ENCODE data around the gene SYNDIG1. TPM values are rescaled to one million over a fixed set of nuclear protein-coding genes. Genes with fewer than 3 reads are reported as not detected.

SYNDIG1 gene
- total and polyA plus RNA-seq, 2 donors: 1.7 to 2.2 TPM

- Histone ChIP-seq H3K4me3 (ENCODE audit: low read depth, low read length) (no peak overlapping the region), H3K36me3 (ENCODE audit: insufficient read depth) (no peaks in the 10 kb centered on the region), H3K27ac (ENCODE audit: low read depth) (no peak overlapping the region), H3K4me1 (ENCODE audit: insufficient read depth) (no peaks in the 10 kb centered on the region)
- no peak for DNase-seq (ENCODE audit: extremely low spot score)
- 83% methylated on average over 16 of the region's 16 CpGs for WGBS
Observed at GRCh38 chr20:24702501-24703283, 233.3 kb downstream of the SYNDIG1 start.

DNA sequence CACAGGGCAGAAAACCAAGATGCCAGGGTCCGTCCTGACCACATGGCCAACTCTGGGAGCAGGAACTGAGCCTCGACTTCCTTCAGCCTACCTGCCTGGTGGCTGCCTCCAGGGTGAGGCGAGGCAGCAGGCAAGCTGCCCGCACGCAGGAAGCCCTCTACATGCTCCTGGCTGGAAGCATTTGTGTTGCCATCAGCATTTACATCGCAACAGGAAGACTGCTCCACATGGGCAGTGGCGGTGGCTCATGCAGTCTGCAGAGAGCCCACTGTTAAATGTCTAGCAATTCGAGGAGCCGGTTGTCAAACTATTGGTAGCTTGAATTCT lies 233.8 kb downstream of the SYNDIG1 start:
- Histone ChIP-seq H3K4me1 (ENCODE audit: insufficient read depth) (no peaks in the 10 kb centered on the region), H3K27ac (ENCODE audit: low read depth) (no peak overlapping the region), H3K36me3 (ENCODE audit: insufficient read depth) (no peaks in the 10 kb centered on the region), H3K4me3 (ENCODE audit: low read depth, low read length) (no peak overlapping the region)
- 88% methylated on average over 9 of the region's 9 CpGs for WGBS
- DNase-seq (ENCODE audit: extremely low spot score): no peak

DNA sequence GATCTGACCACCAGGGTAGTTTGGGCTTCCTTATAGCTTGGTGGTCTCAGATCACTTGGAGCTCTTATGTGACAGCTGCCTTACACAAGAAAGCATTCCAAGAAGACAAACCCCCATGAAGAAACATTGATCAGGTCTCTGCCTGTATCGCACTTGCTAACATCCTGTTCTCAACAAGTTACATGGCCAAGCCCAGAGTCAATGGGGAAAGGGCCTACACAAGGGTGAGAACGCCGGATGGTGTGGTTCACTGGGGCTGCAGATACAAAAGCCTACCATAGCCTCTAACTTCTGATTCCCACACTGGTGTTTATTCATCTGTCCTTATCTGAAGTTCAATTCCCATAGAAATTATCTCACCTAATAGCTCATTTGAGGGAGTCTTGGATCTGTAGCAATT lies 235.5 kb downstream of the SYNDIG1 start:
- no peak for DNase-seq (ENCODE audit: extremely low spot score)
- Histone ChIP-seq H3K27ac (ENCODE audit: low read depth) (no peak overlapping the region), H3K36me3 (ENCODE audit: insufficient read depth) (no peaks in the 10 kb centered on the region), H3K4me3 (ENCODE audit: low read depth, low read length) (no peak overlapping the region), H3K4me1 (ENCODE audit: insufficient read depth) (no peaks in the 10 kb centered on the region)
- 93% methylated on average over 3 of the region's 3 CpGs for WGBS

- Histone ChIP-seq H3K27ac (ENCODE audit: low read depth) (no peak overlapping the region), H3K36me3 (ENCODE audit: insufficient read depth) (no peaks in the 10 kb centered on the region), H3K4me3 (ENCODE audit: low read depth, low read length) (no peak overlapping the region), H3K4me1 (ENCODE audit: insufficient read depth) (no peaks in the 10 kb centered on the region)
- 88% methylated on average over 4 of the region's 4 CpGs for whole genome bisulfite sequencing
- no peak for DNase-seq (ENCODE audit: extremely low spot score)
Observed at GRCh38 chr20:24705486-24705885, 236.1 kb downstream of the SYNDIG1 start.

GRCh38 chr20:24708411-24709295 lies 239.2 kb downstream of the SYNDIG1 start:
- WGBS: 52% methylated on average over 8 of the region's 8 CpGs
- H3K36me3 ChIP-seq (ENCODE audit: insufficient read depth): no peaks in the 10 kb centered on the region
- H3K4me1 ChIP-seq (ENCODE audit: insufficient read depth): no peaks in the 10 kb centered on the region
- DNase-seq (ENCODE audit: extremely low spot score): no peak
- no peak overlapping the region for H3K27ac ChIP-seq (ENCODE audit: low read depth)
- H3K4me3 ChIP-seq (ENCODE audit: low read depth, low read length): no peak overlapping the region

Measured in urinary bladder (tissue), 4 donors.